GM08714 (cell line): ENCODE results near the gene GLRA3.
"Not testable (repeated sequence)": the region's sequence is repeated elsewhere in the genome, so short reads cannot be mapped to it uniquely, and the experiment has no call there.

ENCODE experiments used
- H3K4me3 ChIP-seq: fragments of 200-500 bp; sonication (Bioruptor generic); 2 replicates; pipeline ENCODE4 v1.5.1; 2014; ENCODE audit warnings: mild to moderate bottlenecking, low read length, inconsistent platforms
- ZNF274 ChIP-seq: IDR thresholded peaks from 2 replicates; pipeline ENCODE4 v1.6.1; 2012; ENCODE audit warnings: mild to moderate bottlenecking, low read depth, low read length

Gene GLRA3

GRCh38 chr4:174828845-174829701, at the start of gene GLRA3:
Gene GLRA3 (minus strand): TSS chr4:174829247. CDS start chr4:174828811, 436 bp downstream.
- TF ChIP-seq ZNF274 = no peak
- H3K4me3 ChIP-seq = no peak within 1 kb of the TSS; the same call in 1 of the 2 replicates

- no peak for TF ChIP-seq ZNF274
- H3K4me3 ChIP-seq = no peak overlapping the region
Measured at GRCh38 chr4:174874898-174875297, 45.9 kb upstream of the GLRA3 start.

- H3K4me3 ChIP-seq = no peak overlapping the region
- no peak for TF ChIP-seq ZNF274
Measured at GRCh38 chr4:174873931-174874330, 44.9 kb upstream of the GLRA3 start.

GRCh38 chr4:174873146-174873545, 44.1 kb upstream of the GLRA3 start:
- not testable (repeated sequence) for H3K4me3 ChIP-seq

GRCh38 chr4:174871407-174871806, 42.4 kb upstream of the GLRA3 start:
- no peak for TF ChIP-seq ZNF274
- no peak overlapping the region for H3K4me3 ChIP-seq

- no peak overlapping the region for H3K4me3 ChIP-seq
- no peak for TF ChIP-seq ZNF274
Measured at GRCh38 chr4:174870311-174870710, 41.3 kb upstream of the GLRA3 start.

GRCh38 chr4:174869339-174869738, 40.3 kb upstream of the GLRA3 start:
- TF ChIP-seq ZNF274 = no peak
- H3K4me3 ChIP-seq = no peak overlapping the region

- no peak for TF ChIP-seq ZNF274
- H3K4me3 ChIP-seq = no peak overlapping the region
Measured at GRCh38 chr4:174867903-174868302, 38.9 kb upstream of the GLRA3 start.

GRCh38 chr4:174865418-174865985, 36.5 kb upstream of the GLRA3 start:
- no peak overlapping the region for H3K4me3 ChIP-seq
- TF ChIP-seq ZNF274 = no peak

GRCh38 chr4:174864031-174864430, 35.0 kb upstream of the GLRA3 start:
- no peak for TF ChIP-seq ZNF274
- no peak overlapping the region for H3K4me3 ChIP-seq

- H3K4me3 ChIP-seq = no peak overlapping the region
- TF ChIP-seq ZNF274 = no peak
Measured at GRCh38 chr4:174860588-174860987, 31.5 kb upstream of the GLRA3 start.

- no peak for TF ChIP-seq ZNF274
- no peak overlapping the region for H3K4me3 ChIP-seq
Measured at GRCh38 chr4:174859904-174860303, 30.9 kb upstream of the GLRA3 start.

GRCh38 chr4:174856926-174857800, 28.1 kb upstream of the GLRA3 start:
- no peak for TF ChIP-seq ZNF274
- no peak overlapping the region for H3K4me3 ChIP-seq

GRCh38 chr4:174855050-174855449, 26.0 kb upstream of the GLRA3 start:
- TF ChIP-seq ZNF274 = no peak
- H3K4me3 ChIP-seq = no peak overlapping the region
